Spleen (tissue), 11 donors: ENCODE measurements around the gene EFHD2. TPM values are rescaled to one million over a fixed set of nuclear protein-coding genes. Genes with fewer than 3 reads are reported as not detected.

Experiments used
- DNase-seq: peaks from one replicate; pipeline ENCODE4 v3.0.0-alpha.2; 2020
- H3K27ac ChIP-seq, 8 donors: fragments of 200-600 bp; sonication (generic) in 7 of 8; 1 replicate in 4 of 8; 2 replicates in 4 of 8; pipeline versions ENCODE4 v1.5.0 to v1.8.0; 2016 to 2021; ENCODE audit warnings: inconsistent platforms in 4 of 8, mild to moderate bottlenecking in 4 of 8, moderate library complexity in 1 of 8
- H3K27me3 ChIP-seq, 7 donors: fragments of 200-600 bp; sonication (generic) in 6 of 7; replicated peaks in 1 of 7; 1 replicate in 4 of 7; 2 replicates in 3 of 7; pipeline versions ENCODE4 v1.5.0 to v1.8.0; 2016 to 2021; ENCODE audit warnings: inconsistent platforms in 3 of 7, mild to moderate bottlenecking in 1 of 7
- H3K36me3 ChIP-seq, 6 donors: fragments of 200-600 bp; sonication (generic) in 5 of 6; 1 replicate in 4 of 6; 2 replicates in 2 of 6; pipeline versions ENCODE4 v1.5.0 to v1.8.0; 2016 to 2021; ENCODE audit warnings: inconsistent platforms in 2 of 6
- H3K4me1 ChIP-seq, 6 donors: fragments of 200-600 bp; sonication (generic) in 5 of 6; 1 replicate in 3 of 6; 2 replicates in 3 of 6; pipeline versions ENCODE4 v1.5.0 to v1.8.0; 2016 to 2021; ENCODE audit warnings: inconsistent platforms in 3 of 6
- H3K4me3 ChIP-seq, 8 donors: fragments of 200-600 bp; sonication (generic) in 7 of 8; 1 replicate in 4 of 8; 2 replicates in 4 of 8; pipeline versions ENCODE4 v1.5.0 to v1.8.0; 2016 to 2021; ENCODE audit warnings: inconsistent platforms in 4 of 8, mild to moderate bottlenecking in 4 of 8, moderate library complexity in 2 of 8
- H3K9me3 ChIP-seq, 8 donors: fragments of 200-600 bp; sonication (generic) in 7 of 8; 1 replicate in 4 of 8; 2 replicates in 4 of 8; pipeline versions ENCODE4 v1.5.0 to v1.8.0; 2016 to 2021; ENCODE audit warnings: inconsistent platforms in 4 of 8
- CTCF ChIP-seq, 11 experiments: fragments of 200-600 bp in 7 of 11; fragments of 450-650 bp in 4 of 11; sonication (generic) in 4 of 11; IDR thresholded peaks in 8 of 11; conservative IDR thresholded peaks in 3 of 11; 1 replicate in 7 of 11; 2 replicates in 4 of 11; pipeline versions ENCODE4 v1.4.0 to v1.8.0; 2016 to 2021; ENCODE audit warnings: antibody characterized with exemption in 11 of 11, inconsistent platforms in 4 of 11, mild to moderate bottlenecking in 1 of 11
- POLR2A ChIP-seq, 3 donors: fragments of 450-650 bp; IDR thresholded peaks; one replicate each; pipeline ENCODE4 v1.5.1; 2017; ENCODE audit warnings: antibody characterized with exemption in 3 of 3, mild to moderate bottlenecking in 1 of 3
- POLR2AphosphoS5 ChIP-seq, 3 donors: sonication (generic); formaldehyde crosslinking; IDR thresholded peaks; one replicate each; pipeline ENCODE4 v1.5.1; 2017; ENCODE audit warnings: antibody characterized with exemption in 3 of 3
- WGBS, 5 donors: extraction: QIAGEN DNeasy Blood & Tissue Kit in 3 of 5; methylation state at CpG; one replicate each; pipeline versions ENCODE4 v1.1.5 to v1.1.7; 2013 to 2018; 5-methylcytosine and 5-hydroxymethylcytosine counted together
- intact Hi-C: fragments of 100-400 bp; cut with DNase I; formaldehyde crosslinking; loops from one replicate; pipeline ENCODE4 v1.15.0; 2023; ENCODE audit warnings: low total_unique reads
- polyA plus RNA-seq, 3 donors: library from polyadenylated mRNA; stranded (reverse); fragments of 200-250 nt; gene quantifications; one replicate each; pipeline ENCODE4 v1.2.1, GENCODE V29; 2013
- total RNA-seq, 7 donors: library from RNA; depleted of rRNA in 3 of 7; stranded (reverse); fragments of >200 nt in 3 of 7; fragmentation: NEBNext Ultra II Directional in 4 of 7; extraction: Animal tissue kit (Norgen Biotek cat#: 25700) in 4 of 7; gene quantifications; one replicate each; pipeline versions ENCODE4 v1.1.0 to v1.2.1, GENCODE V29; 2016 to 2021
- donor health status: healthy with polysubstance abuse.
- donor health status: DM: no; HTN: no; CAD: no; lungs with moderate emphysema.
- donor health status: DM: no; HTN: no; CAD: no.
- donor health status: Bipolar disorder and iron deficiency.
- donor health status: healthy.
- donor health status: DM: no; HTN: no; CAD: no.
- donor health status: DM: yes; HTN: yes; CAD: no.

Gene EFHD2
- total and polyA plus RNA-seq, 10 donors, result 81.8 to 226 (median 155) TPM

GRCh38 chr1:15451014-15451722, 41.5 kb downstream of the EFHD2 start:
- Histone ChIP-seq H3K4me1 (no peaks in the 10 kb centered on the region), H3K36me3 (no peaks in the 10 kb centered on the region), H3K27ac (no peak overlapping the region), H3K9me3 (no peaks in the 10 kb centered on the region), H3K4me3 (no peak overlapping the region), H3K27me3 (peaks cover 0 to 16% (median 0%) of the 10 kb centered on the region in 7 donors)
- WGBS, 5 donors, result 85 to 90% (median 90%) methylated on average over 6 of the region's 6 CpGs
- no peak for TF ChIP-seq POLR2A (IDR thresholded peaks at IDR 0.05)
- no peak for TF ChIP-seq POLR2AphosphoS5 (IDR thresholded peaks at IDR 0.05)
- no peak for TF ChIP-seq CTCF (IDR thresholded peaks at IDR 0.05 in 8 of 11, conservative IDR thresholded peaks at IDR 0.05 in 3 of 11)
- intact Hi-C loops, result no loop called here
- no peak for DNase-seq

GRCh38 chr1:15452216-15452615, 42.5 kb downstream of the EFHD2 start:
- TF ChIP-seq POLR2AphosphoS5 (IDR thresholded peaks at IDR 0.05) (no peak), CTCF (IDR thresholded peaks at IDR 0.05 in 8 of 11, conservative IDR thresholded peaks at IDR 0.05 in 3 of 11) (no peak), POLR2A (IDR thresholded peaks at IDR 0.05) (no peak)
- WGBS, 5 donors, result 93 to 100% (median 100%) methylated on average over 1 of the region's 1 CpG; no CpG with 5 or more reads in 1 of the 5 donors
- no peaks in the 10 kb centered on the region for H3K36me3 ChIP-seq
- H3K4me3 ChIP-seq, result no peak overlapping the region
- DNase-seq, result no peak
- no peaks in the 10 kb centered on the region for H3K4me1 ChIP-seq
- intact Hi-C loops, result no loop called here
- no peaks in the 10 kb centered on the region for H3K9me3 ChIP-seq
- peaks cover 0 to 6% (median 0%) of the 10 kb centered on the region in 7 donors for H3K27me3 ChIP-seq
- no peak overlapping the region for H3K27ac ChIP-seq

- no peak for DNase-seq
- no peaks in the 10 kb centered on the region for H3K36me3 ChIP-seq
- H3K4me1 ChIP-seq, result no peaks in the 10 kb centered on the region
- intact Hi-C loops, result no loop called here
- no peaks in the 10 kb centered on the region for H3K9me3 ChIP-seq
- TF ChIP-seq POLR2A (IDR thresholded peaks at IDR 0.05), result no peak
- TF ChIP-seq POLR2AphosphoS5 (IDR thresholded peaks at IDR 0.05), result no peak
- TF ChIP-seq CTCF (IDR thresholded peaks at IDR 0.05 in 8 of 11, conservative IDR thresholded peaks at IDR 0.05 in 3 of 11), result no peak
- H3K27me3 ChIP-seq, result no peaks in the 10 kb centered on the region
- no peak overlapping the region for H3K27ac ChIP-seq
- WGBS, 5 donors, result 78 to 92% (median 89%) methylated on average over 10 of the region's 10 CpGs
- no peak overlapping the region for H3K4me3 ChIP-seq
These were observed 43.3 kb downstream of the EFHD2 start for GRCh38 chr1:15452866-15453571.

- no peaks in the 10 kb centered on the region for H3K27me3 ChIP-seq
- intact Hi-C loops, result no loop called here
- WGBS, 5 donors, result 79 to 87% (median 81%) methylated on average over 10 to 11 of the region's 11 CpGs
- H3K27ac ChIP-seq, result no peak overlapping the region
- no peaks in the 10 kb centered on the region for H3K4me1 ChIP-seq
- DNase-seq, result no peak
- no peaks in the 10 kb centered on the region for H3K36me3 ChIP-seq
- H3K9me3 ChIP-seq, result no peaks in the 10 kb centered on the region
- H3K4me3 ChIP-seq, result no peak overlapping the region
- TF ChIP-seq POLR2A (IDR thresholded peaks at IDR 0.05) (no peak), CTCF (IDR thresholded peaks at IDR 0.05 in 8 of 11, conservative IDR thresholded peaks at IDR 0.05 in 3 of 11) (no peak), POLR2AphosphoS5 (IDR thresholded peaks at IDR 0.05) (no peak)
These were observed 44.0 kb downstream of the EFHD2 start for GRCh38 chr1:15453734-15454133.
